Measurements from ENCODE around the gene PABPN1L. TPM values are rescaled to one million over a fixed set of nuclear protein-coding genes. Genes with fewer than 3 reads are reported as not detected.

PABPN1L gene
- total RNA-seq, 4 donors from 2014 or later: not detected

- intact Hi-C loops (cut with DNase I): no loop called here
- H3K4me1 ChIP-seq: peaks cover 8 to 15% (median 11%) of the 10 kb centered on the region in 4 donors
Observed at GRCh38 chr16:88879788-88880055, 13.3 kb upstream of the PABPN1L start.

GRCh38 chr16:88878967-88879787, 12.7 kb upstream of the PABPN1L start:
- WGBS: 96% methylated on average over 26 of the region's 45 CpGs
- H3K9me3 ChIP-seq: no peaks in the 10 kb centered on the region
- peaks cover 0 to 71% (median 0%) of the 10 kb centered on the region in 4 donors for H3K27me3 ChIP-seq
- no peak for TF ChIP-seq CTCF (IDR thresholded peaks at IDR 0.05)
- no peak for TF ChIP-seq POLR2A (IDR thresholded peaks at IDR 0.05; ENCODE audit: low read depth)
- TF ChIP-seq POLR2AphosphoS5 (IDR thresholded peaks at IDR 0.05): no peak
- no peak for TF ChIP-seq EP300 (IDR thresholded peaks at IDR 0.05)
- no peak for DNase-seq (ENCODE audit: extremely low spot score)
- peaks cover 0 to 88% (median 24%) of the 10 kb centered on the region in 4 donors for H3K36me3 ChIP-seq
- intact Hi-C loops (cut with DNase I): no loop called here
- H3K4me3 ChIP-seq: no peak overlapping the region
- H3K4me1 ChIP-seq: peaks cover 8 to 15% (median 11%) of the 10 kb centered on the region in 4 donors
- no peak overlapping the region for H3K27ac ChIP-seq (replicated peaks in 1 of 4)

More at GRCh38 chr16:88879788-88880055, 13.3 kb upstream of the PABPN1L start:
- WGBS: 84% methylated on average over 10 of the region's 11 CpGs
- Histone ChIP-seq H3K9me3 (no peaks in the 10 kb centered on the region), H3K4me3 (no peak overlapping the region), H3K36me3 (peaks cover 0 to 90% (median 26%) of the 10 kb centered on the region in 4 donors), H3K27ac (replicated peaks in 1 of 4) (no peak overlapping the region), H3K27me3 (peaks cover 0 to 76% (median 0%) of the 10 kb centered on the region in 4 donors)
- no peak for DNase-seq (ENCODE audit: extremely low spot score)
- TF ChIP-seq EP300 (IDR thresholded peaks at IDR 0.05): no peak
- TF ChIP-seq POLR2A (IDR thresholded peaks at IDR 0.05; ENCODE audit: low read depth): no peak
- no peak for TF ChIP-seq POLR2AphosphoS5 (IDR thresholded peaks at IDR 0.05)
- no peak for TF ChIP-seq CTCF (IDR thresholded peaks at IDR 0.05)

- WGBS: 92% methylated on average over 18 of the region's 20 CpGs
- H3K4me3 ChIP-seq: no peak overlapping the region
- intact Hi-C loops (cut with DNase I): no loop called here
- no peaks in the 10 kb centered on the region for H3K9me3 ChIP-seq
- TF ChIP-seq CTCF (IDR thresholded peaks at IDR 0.05): no peak
- no peak for TF ChIP-seq POLR2A (IDR thresholded peaks at IDR 0.05; ENCODE audit: low read depth)
- no peak for TF ChIP-seq POLR2AphosphoS5 (IDR thresholded peaks at IDR 0.05)
- TF ChIP-seq EP300 (IDR thresholded peaks at IDR 0.05): no peak
- H3K27ac ChIP-seq (replicated peaks in 1 of 4): no peak overlapping the region
- DNase-seq (ENCODE audit: extremely low spot score): no peak
- H3K4me1 ChIP-seq: peaks cover 8 to 15% (median 11%) of the 10 kb centered on the region in 4 donors
- H3K27me3 ChIP-seq: peaks cover 0 to 70% (median 0%) of the 10 kb centered on the region in 4 donors
- H3K36me3 ChIP-seq: peaks cover 0 to 80% (median 18%) of the 10 kb centered on the region in 4 donors
Observed at GRCh38 chr16:88878356-88878755, 11.9 kb upstream of the PABPN1L start.

- no peak overlapping the region for H3K27ac ChIP-seq (replicated peaks in 1 of 4)
- peaks cover 0 to 76% (median 15%) of the 10 kb centered on the region in 4 donors for H3K36me3 ChIP-seq
- WGBS: 82% methylated on average over 19 of the region's 20 CpGs
- H3K4me3 ChIP-seq: no peak overlapping the region
- intact Hi-C loops (cut with DNase I): no loop called here
- no peak for TF ChIP-seq EP300 (IDR thresholded peaks at IDR 0.05)
- TF ChIP-seq POLR2A (IDR thresholded peaks at IDR 0.05; ENCODE audit: low read depth): no peak
- no peak for TF ChIP-seq POLR2AphosphoS5 (IDR thresholded peaks at IDR 0.05)
- TF ChIP-seq CTCF (IDR thresholded peaks at IDR 0.05): no peak
- peaks cover 0 to 70% (median 0%) of the 10 kb centered on the region in 4 donors for H3K27me3 ChIP-seq
- no peaks in the 10 kb centered on the region for H3K9me3 ChIP-seq
- DNase-seq (ENCODE audit: extremely low spot score): no peak
- H3K4me1 ChIP-seq: peaks cover 8 to 15% (median 11%) of the 10 kb centered on the region in 4 donors
Observed at GRCh38 chr16:88877564-88878289, 11.3 kb upstream of the PABPN1L start.

Data from esophagus muscularis mucosa (tissue), 4 donors.